Measurements from ENCODE around the gene IL2RG.

Gene IL2RG

DNA sequence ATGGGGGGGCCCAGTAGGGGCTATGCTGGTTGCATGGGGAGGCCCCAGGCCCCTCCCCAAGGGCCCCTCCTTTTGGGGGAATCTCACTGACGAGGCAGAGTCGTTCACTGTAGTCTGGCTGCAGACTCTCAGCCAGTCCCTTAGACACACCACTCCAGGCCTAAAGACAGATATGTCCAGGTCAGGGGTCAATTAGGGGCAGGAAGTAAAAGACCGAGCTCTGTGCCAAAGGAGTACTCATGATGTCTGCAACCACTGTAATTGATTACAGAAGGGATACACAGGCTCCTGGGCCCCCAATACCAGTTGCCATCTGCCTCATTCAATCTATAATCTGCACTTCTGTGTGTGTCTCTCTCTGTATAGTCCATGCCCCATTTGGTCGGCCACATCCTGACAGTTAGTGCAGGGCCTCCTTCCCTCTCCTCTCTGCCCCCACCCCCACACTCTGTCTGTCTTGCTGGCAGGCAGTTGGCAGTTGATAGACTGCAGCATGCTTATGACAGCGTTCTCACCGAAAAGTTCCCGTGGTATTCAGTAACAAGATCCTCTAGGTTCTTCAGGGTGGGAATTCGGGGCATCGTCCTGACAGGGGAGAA lies 3.5 kb downstream of the IL2RG start:
- DNase-seq: peak; percentile 28

DNA sequence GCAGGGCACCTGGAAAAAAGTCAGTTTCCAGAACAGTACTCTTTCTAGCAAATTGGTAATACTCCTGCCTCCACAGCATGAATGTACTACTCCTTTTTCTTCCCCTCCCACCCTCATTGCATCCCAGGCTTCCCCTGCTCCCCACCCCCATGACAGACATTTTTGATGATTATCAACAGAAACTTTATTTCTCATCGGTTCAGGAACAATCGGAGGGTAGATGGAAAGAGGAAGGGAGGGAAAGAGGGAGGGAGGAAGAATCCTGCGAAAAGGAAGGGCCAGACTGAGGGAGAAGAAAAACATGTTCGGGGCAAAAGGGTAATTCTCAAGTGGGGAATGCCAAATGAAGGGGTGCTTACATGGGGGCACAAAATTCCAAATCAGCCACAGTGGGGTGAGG lies 4.1 kb downstream of the IL2RG start:
- no peak for DNase-seq

DNA sequence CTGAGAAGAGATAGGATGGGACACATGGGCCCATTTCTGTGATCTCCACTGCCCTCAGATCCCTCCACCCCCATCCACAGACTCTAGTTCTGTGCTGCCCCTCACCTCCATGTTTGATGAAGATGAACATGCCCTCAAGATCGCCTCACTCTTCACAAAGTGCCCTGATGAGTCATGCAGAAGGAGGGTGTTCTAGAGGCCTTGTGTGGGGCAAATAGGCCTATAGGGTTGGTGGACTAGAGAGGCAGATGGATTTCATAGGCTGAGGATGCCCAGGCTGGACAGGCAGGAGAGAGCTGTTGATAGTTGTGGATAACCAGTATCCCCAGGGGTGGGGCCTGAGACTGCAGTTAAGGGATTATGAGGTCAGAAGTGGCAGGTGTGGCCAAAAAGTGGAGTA lies 5.0 kb downstream of the IL2RG start, which contains the start of gene CXorf65:
Gene CXorf65, minus strand, starts transcription at position 314 of the 400 bp plus-strand sequence. Its CDS starts 184 bp downstream, at position 130.
- peak; percentile 26 for DNase-seq

DNA sequence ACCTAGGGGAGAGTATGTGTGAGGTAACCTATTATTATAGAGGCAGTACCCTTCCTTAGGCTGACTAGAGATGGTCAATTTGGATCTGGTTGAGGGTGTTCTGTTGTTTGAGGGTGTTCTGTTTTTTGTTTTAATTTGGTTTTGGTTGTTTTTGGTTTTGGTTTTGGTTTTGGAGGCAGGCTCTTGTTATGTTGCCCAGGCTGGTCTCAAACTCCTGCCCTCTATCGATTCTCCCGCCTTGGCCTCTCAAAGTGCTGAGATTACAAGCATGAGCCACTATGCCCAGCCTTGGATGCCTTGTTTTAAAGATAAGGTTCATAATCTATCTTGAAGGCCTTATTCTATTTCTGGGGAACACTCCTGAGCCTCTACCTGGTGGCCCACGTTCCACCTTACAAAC lies 5.7 kb downstream of the IL2RG start:
- no peak for DNase-seq

DNA sequence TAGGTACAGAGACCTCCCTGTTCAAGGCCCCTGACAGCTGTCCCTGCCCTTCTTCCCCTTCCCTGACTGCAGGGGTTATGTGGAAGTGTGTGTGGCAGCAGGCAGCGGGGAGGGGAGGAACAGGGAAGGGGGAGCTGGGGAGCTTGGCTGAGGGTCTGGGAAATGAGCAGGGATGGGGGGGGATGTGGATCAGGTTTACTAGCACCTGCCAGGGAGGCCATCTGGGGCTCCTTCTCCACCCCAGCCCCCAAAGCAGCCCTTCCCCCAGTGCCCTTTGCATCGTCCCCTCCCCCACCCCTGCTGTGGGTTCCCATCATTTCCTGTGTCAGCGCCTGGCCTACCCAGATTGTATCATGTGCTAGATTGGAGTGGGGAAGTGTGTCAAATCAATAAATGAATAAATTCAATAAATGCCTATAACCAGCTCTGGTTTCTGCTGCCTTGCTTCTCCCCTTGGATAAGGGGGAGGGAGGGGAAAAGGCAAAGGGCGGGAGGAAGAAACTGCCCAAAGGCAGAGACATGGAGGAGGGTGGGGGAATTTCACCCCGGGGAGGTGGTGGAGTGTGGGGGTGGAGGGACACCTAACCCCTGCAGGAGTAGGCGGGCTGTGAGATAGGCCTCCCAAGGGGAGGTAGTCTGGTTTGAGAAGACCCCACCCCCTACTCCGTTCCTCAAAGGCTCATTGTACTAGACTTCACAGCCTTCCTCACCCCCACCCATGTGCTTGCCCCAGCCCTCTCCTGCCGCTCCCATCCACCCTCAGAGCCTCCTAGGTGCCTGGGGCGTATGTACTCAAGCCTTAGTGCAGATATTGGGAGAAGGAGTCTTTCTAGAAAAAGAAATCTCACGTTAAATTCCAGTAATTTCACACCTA lies 8.0 kb downstream of the IL2RG start:
- DNase-seq: peak; percentile 46

DNA sequence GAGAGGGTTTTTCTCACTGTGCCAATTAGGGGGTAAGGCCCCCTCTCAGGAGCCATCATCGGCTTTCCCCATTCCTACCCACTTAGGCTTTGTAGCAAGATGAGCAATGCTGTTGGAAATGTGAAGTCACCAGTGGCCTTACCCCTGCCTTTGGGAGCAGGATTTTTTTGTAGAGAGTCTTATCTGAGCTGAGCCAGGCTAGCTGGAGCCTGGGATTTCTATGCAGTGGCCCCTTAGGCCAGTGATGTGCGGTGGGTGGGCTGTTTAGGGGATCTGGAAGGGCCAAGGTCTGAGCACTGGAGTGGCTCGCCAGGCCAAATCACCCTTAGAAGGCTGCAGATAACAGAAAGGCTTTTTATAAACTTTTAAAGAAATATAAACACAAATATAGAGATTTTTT lies 9.1 kb downstream of the IL2RG start:
- no peak for DNase-seq

DNA sequence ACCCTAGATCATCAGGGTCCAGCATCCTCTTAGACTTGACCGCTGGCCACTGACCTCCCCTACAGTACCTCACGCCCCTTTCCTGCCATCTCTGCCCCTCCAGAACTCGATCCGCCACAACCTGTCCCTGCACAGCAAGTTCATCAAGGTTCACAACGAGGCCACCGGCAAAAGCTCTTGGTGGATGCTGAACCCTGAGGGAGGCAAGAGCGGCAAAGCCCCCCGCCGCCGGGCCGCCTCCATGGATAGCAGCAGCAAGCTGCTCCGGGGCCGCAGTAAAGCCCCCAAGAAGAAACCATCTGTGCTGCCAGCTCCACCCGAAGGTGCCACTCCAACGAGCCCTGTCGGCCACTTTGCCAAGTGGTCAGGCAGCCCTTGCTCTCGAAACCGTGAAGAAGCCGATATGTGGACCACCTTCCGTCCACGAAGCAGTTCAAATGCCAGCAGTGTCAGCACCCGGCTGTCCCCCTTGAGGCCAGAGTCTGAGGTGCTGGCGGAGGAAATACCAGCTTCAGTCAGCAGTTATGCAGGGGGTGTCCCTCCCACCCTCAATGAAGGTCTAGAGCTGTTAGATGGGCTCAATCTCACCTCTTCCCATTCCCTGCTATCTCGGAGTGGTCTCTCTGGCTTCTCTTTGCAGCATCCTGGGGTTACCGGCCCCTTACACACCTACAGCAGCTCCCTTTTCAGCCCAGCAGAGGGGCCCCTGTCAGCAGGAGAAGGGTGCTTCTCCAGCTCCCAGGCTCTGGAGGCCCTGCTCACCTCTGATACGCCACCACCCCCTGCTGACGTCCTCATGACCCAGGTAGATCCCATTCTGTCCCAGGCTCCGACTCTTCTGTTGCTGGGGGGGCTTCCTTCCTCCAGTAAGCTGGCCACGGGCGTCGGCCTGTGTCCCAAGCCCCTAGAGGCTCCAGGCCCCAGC lies 10.5 kb downstream of the IL2RG start:
- no peak for DNase-seq

DNA sequence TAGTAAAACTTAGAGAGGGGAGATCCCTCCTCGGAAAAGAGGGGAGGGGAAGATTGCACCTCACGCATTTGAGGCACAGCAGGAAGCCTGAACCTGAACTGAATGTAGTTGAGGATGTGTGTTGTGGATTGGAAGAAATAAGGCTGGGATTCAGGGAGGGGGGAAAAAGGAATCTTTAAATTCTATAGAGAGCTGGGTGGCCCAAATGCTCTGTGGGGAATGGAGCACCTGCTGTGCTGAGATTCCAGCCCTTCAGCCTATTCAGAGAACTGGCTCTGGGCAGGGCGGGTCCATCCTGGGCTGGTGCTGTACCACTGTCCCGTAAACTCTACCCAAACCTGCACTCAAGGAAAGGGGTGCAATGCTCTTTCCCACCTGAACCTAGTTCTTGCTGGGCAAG lies 11.6 kb downstream of the IL2RG start:
- DNase-seq: no peak

DNA sequence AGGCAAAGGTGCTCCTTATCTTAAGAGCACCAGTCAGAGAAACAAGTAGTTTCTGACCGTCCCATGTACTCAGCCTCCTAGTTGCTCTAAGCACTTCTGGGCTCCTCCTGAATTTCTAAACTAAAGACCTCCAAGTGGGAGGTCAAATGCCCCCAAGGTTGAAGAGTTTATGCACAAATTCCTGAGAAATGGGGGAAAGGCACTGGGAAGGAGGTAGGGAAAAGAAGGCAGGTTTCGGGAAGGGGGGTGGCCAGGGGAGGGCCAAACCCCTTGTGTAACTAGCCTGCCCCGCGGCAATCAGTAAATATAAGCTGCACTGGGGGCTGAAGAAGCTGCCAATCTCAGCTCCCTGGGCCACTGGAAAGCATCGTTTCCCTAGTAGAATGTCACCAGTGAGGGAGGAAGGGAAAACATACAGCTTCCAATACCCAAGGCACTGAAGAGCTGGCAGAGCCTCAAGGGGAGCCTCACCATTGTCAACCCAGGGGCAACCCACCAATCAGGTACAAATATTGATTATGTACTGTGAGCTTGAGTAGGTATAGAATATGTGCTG lies 12.3 kb downstream of the IL2RG start:
- no peak for DNase-seq

DNA sequence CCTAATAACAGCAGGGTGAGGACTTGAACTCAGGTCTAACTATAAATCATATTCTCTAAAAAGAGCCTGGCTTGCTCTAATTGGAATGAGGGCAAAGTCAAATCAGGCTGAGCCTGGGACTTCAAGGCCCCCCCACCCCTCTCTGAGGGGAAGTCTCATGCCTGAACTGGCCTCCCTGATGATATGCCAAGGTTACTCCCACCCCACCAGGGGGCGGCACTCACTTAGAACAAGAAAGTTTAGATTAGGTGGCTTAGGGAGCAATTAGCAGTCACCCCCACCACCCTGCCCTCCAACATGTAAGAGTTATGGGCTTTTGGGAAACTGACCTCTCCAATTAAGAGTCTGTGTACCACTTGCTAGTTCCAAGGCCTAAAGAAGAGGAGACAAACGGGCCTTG lies 13.1 kb downstream of the IL2RG start:
- DNase-seq: peak; percentile 82

DNA sequence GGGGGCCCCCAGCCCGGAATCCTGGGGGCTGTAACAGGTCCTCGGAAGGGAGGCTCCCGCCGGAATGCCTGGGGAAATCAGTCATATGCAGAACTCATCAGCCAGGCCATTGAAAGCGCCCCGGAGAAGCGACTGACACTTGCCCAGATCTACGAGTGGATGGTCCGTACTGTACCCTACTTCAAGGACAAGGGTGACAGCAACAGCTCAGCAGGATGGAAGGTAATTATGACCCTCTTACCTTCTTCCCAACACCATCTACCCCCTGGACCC lies 14.7 kb downstream of the IL2RG start:
- no peak for DNase-seq

DNA sequence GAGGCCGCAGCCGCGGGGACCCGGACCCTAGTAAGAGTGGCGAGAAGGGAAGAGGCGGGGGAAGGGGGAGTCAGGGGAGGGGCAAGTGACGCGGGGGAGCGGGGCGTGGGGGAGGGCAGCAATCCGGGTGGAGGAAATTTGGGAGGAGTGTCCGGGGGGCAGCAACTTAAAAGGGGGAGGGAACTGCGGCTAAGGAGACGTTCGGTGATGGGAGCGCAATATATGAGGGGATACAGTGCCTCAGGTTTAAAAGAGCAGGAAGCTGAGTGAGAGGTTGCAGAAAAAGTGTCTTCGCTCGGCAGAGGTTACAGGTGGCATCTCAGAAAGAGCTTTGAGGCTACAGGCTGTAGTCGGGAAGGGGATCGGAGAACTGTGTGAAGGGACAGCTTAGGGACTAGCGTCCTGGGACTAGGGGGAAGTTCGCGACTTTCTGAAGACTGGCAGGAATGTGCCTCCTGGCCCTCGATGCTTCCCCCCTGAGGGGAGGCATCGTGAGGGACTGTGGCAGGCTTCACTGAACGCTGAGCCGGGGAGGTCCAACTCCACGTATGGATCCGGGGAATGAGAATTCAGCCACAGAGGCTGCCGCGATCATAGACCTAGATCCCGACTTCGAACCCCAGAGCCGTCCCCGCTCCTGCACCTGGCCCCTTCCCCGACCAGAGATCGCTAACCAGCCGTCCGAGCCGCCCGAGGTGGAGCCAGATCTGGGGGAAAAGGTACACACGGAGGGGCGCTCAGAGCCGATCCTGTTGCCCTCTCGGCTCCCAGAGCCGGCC lies 15.2 kb downstream of the IL2RG start:
- DNase-seq: no peak

DNA sequence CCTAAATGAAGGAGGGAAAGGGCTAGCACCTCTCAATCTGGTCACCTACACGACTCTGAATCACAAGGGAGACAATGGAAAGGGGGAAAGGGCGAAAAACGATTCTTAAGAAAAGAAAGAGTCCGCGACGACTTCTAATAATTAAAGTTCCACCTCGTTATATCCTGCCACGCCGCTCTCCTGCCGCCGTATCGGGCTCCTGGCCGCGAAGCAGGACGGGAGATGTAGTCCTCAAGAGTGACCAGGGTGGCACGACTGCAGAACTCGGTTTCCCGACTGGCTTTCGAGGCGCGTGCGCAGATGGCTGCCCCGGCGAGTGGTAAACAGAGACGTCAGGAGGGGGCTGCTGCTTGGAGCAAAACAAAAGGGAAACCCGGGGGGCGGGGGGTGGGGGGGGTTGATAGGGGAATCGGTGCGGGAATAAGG lies 15.8 kb downstream of the IL2RG start, which contains the start of gene FOXO4:
Gene FOXO4, plus strand, starts transcription at position 297 of the 426 bp plus-strand sequence. CDS start 678 bp downstream, outside the sequence.
- peak; percentile 88 for DNase-seq

DNA sequence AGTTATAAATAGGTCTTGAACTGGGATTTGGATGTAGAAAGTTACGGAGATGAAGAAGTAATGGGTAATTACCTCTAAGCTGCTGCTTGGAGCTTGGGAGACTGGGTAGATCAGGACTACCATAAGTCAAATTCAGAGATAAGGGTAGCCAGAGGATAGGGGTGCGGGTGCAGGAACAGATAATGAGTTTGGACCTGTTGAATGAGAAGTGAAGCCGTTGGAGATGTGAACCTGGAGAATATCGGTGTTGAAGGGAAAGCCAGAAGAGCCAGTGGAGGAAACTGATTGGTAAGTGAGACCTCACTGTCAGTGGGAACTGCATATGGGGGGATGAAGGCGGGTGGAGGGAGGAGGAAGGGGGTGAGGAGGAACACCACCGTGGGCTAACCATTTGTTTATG lies 16.3 kb downstream of the IL2RG start:
- DNase-seq: no peak

DNA sequence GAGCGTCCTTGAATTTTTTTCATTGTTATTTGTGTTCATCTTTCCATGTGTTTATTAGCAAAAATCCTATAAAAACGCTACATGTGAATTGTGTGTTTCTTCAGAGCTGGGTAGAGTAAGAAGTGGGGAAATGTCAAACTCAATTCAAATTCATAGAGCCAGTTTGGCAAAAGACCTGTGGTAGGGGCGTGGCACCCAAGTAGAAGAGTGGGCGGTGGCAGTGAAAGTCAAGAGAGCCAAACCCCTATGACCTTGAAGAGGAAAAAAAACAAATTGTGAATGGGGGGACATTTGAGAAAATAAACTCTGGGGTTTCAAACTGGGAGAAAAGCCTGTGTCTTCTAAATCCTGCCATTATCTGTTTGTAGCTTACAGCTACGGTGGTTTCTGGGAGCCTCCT lies 20.1 kb downstream of the IL2RG start:
- no peak for DNase-seq

DNA sequence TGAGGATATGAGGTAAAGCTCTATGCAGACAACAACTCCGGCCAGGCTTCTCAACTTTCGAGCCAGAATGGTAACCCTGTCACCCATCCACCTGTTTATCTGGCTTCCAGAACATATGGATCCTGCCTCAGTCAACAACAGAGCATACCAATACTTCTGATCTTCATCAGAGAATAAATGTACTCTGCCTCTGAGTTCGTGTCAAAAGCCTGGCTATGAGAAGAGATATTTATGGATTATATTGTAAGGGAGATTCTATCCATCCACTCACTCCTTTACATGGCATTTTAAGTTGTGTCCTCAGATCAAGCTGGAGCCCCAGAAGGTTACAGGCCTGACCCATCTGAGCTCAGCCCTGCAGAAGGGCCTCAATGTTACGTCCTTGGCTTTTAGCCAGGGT lies 25.5 kb downstream of the IL2RG start:
- DNase-seq: no peak

DNA sequence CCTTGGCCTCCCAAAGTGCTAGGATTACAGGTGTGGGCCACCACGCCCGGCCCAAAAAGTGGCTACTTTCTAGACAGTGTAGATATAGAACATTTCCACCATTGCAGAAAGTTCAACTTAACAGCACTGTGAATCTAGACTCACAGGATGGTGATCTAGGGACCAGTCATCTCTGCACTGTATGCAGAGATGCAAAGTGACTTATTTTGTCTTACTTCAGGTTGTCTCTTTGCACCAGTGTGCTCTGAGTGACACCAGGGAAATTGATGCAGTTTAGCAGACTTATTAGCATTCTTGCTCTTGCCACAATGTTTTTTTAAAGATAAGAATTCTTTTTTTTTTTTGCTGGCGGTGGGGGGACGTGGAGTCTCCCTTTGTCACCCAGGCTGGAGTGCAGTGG lies 28.6 kb downstream of the IL2RG start:
- no peak for DNase-seq

DNA sequence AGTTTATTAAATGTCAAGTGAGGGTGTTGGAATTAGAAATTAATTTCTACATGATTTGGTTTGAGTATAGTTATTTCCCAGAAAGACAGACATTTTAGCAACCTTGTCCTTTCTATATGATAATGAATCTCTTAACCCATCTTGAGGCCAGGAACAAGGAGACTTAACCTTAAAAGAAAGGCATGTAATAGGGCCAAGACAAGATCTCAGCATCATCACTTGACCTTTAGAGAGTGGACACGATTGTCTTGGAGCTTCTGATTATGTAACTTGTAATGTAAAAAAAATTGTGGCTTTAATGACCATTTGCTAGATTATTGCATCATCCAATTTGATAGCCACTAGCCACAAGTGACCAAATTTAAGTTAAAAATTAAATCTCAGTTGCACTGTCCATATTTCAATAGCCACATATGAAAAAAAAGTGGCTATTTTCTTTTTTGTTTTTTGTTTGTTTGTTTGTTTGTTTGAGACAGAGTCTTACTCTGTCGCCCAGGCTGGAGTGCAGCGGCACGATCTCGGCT lies 29.2 kb downstream of the IL2RG start:
- DNase-seq: no peak

DNA sequence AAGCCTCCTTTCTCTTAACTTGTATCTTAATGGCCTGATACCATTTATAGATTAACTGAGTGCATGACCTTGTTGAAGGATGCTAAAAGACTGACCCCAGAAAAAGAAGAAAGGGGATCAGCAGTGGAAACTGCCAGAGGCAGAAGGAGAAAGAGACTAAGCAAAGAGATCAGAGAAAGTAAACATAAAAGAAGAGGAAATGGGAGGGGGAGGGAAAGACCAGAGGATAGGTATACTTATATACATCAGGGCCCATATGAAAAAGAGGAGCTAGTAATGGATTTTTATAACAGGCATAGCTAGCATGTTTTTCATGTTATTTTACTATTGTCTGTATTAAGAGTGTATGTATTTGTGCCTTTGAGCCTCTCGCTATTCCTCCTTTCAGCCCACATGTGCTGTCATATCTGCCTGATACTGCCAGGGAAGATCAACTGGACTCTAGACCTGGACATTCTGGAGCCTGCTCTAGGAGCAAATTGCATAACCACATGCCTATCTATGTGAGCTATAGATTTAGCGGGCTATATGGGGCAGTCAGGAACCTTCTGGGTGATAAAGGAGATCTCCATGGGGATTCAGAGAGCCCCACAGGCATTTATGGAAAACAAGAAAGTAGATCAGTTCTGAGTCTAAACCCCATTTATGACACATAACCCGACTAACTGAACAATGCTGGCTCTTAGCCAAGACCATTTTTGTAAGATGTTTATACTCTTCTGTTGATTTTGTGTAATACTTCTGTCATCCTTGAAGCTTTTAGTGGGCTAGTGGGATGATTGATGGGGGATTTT lies 29.9 kb downstream of the IL2RG start:
- no peak for DNase-seq

DNA sequence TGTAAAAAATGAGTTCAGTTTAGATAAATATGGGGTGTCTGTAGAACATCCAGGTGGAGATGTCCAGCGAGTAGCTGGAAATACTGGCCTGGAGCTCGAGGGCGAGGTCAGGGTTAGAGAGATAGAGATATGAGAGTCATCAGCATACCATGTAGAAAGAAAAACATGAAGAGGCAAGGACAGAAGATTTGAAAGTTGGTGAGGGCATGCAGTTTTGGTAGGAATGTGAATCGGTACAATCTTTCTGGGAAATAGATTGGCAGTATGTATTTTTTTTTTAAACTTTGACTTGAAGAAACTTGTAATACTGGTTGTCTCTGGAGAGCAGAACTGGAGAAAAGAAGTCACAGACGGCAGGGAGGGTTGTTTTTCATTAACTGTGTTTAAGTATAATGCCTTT lies 40.8 kb downstream of the IL2RG start:
- no peak for DNase-seq

Data from effector CD4-positive, alpha-beta T cell (primary cell).